GM21717 (cell line): ENCODE data around the gene MSL3B.
"Not testable (repeated sequence)": the region's sequence is repeated elsewhere in the genome, so short reads cannot be mapped to it uniquely, and the experiment has no call there.

Experiments
- ATAC-seq: cut with Tn5 transposase; IDR thresholded peaks from one replicate; pipeline ENCODE4 v1.9.1; 2021; ENCODE audit warnings: mild to moderate bottlenecking, moderate library complexity; ENCODE audit not compliant: unreplicated experiment

MSL3B gene

GRCh38 chr2:233867993-233868532 lies at the start of gene MSL3B:
MSL3B (minus strand) TSS chr2:233868386.
- ATAC-seq, result peak; percentile 64

GRCh38 chr2:233917116-233917515 lies 48.9 kb upstream of the MSL3B start, which contains the start of gene TRPM8:
TRPM8 (plus strand) TSS chr2:233917373; CDS start chr2:233926538, 9,165 bp downstream.
- ATAC-seq, result no peak

DNA sequence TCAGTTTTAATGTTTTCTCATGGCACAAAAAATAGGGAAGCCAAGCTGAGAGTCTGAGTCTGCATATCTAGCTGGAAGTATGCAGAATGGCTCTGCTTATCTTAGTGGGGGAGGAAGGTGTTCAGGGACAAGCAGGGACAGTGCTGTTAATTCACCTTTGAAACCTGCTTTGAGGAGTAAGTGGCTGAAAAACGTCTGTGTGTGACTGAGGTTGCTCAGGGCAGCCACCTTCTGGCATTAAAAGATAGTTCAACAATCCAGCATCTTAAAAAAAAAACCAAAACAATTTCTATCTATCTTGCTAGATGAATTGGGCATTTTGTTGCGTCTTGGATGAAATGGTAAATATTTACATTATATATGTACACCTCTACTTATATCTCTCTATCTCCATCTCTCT lies 46.9 kb upstream of the MSL3B start:
- no peak for ATAC-seq

DNA sequence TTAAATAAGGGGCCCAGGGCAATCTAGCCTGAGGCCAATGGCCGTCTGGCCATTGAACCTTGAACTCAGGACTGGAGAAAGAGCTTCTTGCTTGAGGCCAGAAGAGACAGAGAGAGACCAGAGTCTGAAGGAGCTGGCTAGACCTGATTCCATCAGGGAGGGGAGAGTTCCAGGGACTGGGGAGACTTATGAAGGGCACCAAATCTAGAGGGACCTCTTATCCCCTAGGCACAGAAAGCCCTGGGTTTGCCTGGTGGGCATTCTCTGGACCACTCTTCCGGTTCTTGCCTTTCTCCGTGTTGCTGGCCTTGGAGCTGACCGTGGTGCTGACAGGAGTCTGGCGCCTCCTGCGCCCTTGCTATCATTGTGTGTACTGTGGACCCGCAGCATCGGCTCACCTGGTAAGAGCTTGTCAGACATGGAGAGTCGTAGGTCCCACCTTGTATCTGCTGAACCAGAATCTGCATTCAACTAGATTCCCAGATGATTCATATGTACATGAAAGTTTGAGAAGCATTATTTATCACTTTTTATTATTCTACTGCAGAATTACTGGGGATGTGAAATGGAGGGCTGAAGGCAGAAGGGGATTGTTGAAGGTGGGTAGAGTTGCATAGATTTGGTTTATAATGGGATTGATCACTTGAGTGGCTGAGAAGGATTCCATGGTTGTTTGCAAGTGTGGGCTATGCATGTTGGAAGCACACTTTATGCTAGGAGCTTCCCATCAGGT lies 44.7 kb upstream of the MSL3B start:
- ATAC-seq, result no peak

- no peak for ATAC-seq
These were observed 39.4 kb upstream of the MSL3B start for GRCh38 chr2:233907627-233908026.

DNA sequence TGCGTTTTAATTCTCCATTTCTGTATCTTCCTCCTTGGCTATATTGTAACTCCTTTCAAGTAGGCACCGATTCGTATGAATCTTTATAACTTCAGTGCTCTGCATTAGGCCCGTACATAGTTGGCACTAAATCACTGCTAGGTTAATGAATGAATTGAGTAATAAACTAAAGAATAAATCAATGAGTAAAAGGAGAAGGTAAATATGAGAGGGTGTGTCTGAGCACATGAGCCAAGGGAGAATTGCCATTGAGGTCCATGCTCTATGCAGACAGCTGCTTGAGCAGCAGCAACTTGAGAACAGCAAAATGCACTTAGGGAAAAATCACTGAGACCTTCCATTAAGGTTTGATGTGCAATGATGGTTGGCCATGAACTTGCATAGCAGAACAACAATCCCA lies 37.8 kb upstream of the MSL3B start:
- no peak for ATAC-seq

DNA sequence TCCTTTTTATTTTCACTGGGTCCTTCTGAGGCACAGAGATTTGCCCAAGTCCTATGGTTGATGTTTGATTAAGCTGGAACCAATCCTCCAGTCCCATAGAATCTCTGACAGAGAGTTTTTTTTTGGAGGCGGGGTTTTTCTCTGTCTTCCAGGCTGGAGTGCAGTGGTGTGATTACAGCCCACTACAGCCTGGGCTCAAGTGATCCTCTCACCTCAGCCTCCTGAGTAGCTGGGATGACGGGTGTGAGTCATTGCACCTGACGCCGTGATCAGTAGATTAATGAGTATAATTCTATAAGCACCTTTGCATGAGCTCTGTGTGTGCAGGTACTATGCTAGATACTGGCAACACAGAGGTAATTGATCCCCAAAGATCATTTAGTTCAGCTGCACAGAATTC lies 33.7 kb upstream of the MSL3B start:
- ATAC-seq, result no peak

GRCh38 chr2:233901367-233901766 lies 33.2 kb upstream of the MSL3B start:
- ATAC-seq, result no peak

DNA sequence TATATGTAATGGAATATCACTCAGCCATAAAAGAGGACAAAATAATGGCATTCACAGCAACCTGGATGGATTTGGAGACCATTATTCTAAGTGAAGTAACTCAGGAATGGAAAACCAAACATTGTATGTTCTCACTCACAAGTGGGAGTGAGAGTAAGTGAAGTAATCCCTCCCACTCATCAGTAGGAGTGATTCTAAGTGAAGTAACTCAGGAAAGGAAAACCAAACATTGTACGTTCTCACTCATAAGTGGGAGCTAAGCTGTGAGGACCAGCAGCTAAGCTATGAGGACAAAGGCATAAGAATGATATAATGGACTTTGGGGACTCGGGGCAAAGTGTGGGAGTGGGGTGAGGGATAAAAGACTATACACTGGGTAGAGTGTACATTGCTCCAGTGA lies 28.1 kb upstream of the MSL3B start:
- ATAC-seq, result not testable (repeated sequence)

DNA sequence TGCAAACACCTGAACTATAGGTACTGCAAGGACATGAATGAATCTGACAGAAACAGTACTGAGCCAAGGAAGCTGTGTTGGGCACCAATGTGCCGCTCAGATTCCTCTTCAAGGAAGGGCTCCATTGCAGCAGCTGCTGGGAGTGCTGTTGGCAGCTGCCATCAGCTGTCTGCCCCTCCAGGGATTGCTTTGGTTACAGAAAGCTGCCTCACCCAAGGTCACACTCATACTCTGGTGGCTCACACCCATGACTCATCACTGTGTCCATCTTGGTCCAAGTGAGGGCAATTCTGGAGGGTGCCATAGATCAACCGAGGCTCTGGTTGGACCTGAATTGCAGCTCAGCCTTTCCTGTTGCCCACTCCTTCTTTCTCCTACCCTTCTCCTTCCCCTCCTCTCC lies 24.6 kb upstream of the MSL3B start:
- ATAC-seq, result no peak

DNA sequence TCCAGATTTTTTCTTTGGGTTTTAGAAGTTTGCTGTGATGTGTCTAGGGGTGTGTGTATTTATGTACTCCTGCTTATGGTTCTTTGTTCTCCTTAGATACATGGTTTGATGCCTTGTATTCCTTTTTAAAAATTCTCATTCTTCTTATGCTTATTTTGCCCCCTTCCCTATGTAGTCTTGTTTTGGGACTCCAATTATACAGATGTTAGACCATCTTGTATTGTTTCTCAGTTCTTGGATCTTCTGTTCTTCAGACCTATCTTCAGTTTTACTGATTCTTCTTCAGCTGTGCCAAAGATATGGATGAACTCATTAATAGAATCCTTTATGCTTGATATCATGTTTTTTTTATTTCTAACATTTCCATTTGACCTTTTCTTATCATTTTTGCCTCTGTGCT lies 14.2 kb upstream of the MSL3B start:
- no peak for ATAC-seq

- ATAC-seq, result not testable (repeated sequence)
These were observed 3.9 kb upstream of the MSL3B start for GRCh38 chr2:233872125-233872524.

- no peak for ATAC-seq
These were observed 3.2 kb upstream of the MSL3B start for GRCh38 chr2:233871432-233871831.

DNA sequence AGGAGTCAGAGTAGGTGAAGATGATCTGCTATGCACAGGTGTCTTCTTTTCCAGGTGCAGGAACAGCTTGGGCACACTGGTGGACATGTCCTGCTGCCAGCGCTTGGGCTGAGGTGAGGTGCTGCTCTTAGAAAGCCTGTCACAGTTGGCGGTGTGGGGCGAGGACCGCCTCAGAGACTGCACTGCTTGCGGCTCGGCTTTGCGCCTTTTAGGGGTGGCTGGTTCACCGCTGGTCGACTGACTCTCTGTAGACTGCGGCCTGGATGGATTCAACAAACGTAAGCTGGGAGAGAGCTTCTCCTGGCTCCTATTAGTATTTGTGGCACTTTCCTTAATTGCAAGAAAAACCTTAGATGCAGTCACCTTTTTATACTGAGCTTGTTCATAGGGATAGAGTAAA lies 1.7 kb downstream of the MSL3B start:
- no peak for ATAC-seq

DNA sequence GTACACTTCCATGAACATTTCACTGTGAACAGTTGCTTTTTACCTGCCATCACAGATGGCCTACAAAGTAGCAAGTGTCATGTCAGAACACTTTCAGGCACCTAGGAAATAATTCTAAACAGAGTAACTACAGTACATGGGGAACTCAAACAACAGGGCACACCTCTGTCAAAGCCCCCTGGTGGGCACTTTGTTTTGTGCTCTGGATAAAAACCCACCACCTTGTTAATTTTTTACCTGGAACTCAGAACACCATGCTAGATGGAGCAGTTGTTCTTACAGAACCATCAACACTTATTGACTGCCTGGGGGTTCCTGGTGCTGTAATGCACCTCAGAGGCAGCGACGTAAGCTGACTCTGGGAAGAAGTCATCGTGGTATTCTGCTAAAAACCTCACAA lies 2.3 kb downstream of the MSL3B start:
- ATAC-seq, result no peak

- ATAC-seq, result no peak
These were observed 5.9 kb downstream of the MSL3B start for GRCh38 chr2:233862261-233862768.

- no peak for ATAC-seq
These were observed 9.9 kb downstream of the MSL3B start for GRCh38 chr2:233858331-233858730.

GRCh38 chr2:233857511-233858141 lies 10.6 kb downstream of the MSL3B start:
- no peak for ATAC-seq

DNA sequence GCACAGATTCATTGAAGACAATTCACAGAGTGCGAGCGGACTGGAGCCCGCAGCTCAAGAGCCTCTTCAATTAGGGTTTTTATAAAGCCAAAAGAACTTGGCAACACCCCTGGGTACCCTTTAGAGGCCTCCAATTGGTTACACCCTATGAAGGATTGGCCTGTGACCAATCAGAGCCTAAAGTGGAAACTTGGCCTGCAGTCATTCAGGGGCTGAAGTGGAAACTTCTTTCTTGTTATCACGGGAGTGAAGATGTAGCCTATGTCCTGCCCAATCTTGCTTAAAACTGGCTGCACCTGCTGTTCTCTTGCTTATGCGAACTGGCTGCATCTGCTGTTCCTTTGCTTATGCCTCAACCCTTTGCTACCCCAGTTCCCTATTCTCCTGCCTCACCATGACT lies 12.0 kb downstream of the MSL3B start:
- no peak for ATAC-seq

DNA sequence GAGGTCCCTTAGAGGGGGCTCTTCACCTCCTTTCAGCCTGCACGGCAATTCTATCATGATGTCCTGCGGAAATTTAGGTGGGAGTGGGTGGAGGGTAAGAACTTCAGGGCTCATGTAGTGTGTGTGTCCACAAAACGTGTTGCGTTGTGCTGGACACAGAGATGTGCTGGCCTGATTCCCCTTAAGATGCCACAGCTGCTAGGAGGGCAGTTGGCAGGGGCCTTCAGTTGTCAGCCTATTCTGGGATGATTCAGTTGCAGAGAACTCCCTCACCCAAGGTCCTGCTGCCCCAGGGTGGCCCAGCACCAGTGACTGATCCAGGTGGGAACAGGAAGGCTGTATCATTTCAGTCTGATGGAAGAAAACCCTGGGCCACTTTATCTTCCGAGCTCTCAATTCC lies 12.8 kb downstream of the MSL3B start:
- no peak for ATAC-seq

GRCh38 chr2:233854241-233854981 lies 13.8 kb downstream of the MSL3B start, which contains the start of gene HJURP:
HJURP (minus strand) TSS chr2:233854535; CDS start chr2:233854500, 35 bp downstream.
- peak; percentile 97 for ATAC-seq
